AML-193 (cell line): Measurements from ENCODE around the gene GALNS.

Source experiments
- DNase-seq, 2 experiments: peaks; one replicate each; lab custom pipeline; 2025; lab: John Stamatoyannopoulos, UW

GALNS gene

DNA sequence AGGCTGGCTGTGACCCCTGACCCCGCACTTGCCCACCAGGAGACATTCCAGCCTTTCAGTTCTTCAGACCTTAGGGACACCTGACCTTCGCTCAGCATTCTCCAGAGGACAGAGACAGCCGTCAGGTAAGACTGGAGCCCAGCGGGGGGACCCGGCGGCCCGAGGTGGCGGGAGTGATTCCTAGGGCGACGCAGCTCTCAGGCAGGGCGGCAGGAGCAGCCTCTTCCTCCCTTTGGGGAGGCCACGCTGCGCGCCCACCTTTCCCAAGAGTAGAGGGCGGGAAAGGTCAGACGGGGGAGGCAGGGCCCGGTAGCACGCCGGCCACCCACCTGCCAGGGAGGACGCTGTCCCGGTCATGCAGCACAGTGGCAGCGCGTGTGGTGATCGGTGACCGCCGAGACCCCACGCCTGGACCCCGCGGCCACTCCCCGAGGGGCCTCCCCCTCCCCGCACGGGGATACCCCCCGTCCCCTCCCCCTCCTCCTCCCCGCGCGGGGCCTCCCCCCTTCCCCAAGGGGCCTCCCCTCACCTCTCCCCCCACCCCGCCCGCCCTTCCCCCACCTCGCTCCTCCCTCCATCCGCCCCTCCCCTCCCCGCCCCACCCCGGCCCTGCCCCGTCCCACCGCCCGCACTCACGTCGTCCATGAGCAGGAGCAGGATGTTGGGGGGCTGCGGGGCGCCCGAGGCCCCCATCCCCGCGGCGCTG, 472 bp downstream of the GALNS start:
- DNase-seq = no peak

DNA sequence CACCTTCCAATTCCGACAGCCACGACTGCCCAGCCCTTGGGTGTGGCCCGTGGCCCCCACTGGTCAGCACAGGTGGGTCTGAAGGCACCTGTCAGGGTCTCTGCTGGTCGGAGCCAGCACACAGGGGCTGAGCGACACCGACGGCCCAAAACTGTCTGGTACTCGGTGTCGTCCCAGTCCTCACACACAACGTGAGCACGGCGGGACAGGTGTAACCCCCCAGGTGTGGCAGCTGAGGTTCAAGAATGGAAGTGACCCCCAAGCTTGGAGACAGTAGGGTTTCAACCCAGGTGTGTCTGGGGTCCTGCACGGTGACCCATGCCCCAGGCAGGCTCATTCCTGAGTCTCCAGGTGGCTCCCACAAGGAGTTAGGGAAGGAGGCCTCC, 1.0 kb downstream of the GALNS start:
- no peak for DNase-seq

DNA sequence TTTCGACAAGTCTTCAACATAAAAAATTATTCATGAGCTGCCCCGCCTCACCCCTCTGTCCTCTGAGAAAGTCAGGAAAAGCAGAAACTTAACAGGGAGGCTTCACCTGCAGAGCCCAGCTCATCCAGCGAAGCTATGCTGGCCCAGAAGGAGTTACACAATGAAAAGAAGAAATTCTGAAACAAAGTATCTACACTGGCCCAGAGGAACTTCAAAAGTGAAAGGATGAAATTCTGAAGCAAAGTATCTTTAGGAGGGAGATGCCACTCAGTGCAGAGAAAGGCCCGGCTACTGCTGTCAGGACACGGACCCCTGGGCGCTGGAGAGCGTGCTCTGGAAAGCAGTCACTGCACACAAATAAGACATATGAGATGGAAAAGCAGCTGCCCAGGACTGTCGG, 1.6 kb downstream of the GALNS start:
- peak in 1 of 2 experiments; percentile 19 for DNase-seq

DNA sequence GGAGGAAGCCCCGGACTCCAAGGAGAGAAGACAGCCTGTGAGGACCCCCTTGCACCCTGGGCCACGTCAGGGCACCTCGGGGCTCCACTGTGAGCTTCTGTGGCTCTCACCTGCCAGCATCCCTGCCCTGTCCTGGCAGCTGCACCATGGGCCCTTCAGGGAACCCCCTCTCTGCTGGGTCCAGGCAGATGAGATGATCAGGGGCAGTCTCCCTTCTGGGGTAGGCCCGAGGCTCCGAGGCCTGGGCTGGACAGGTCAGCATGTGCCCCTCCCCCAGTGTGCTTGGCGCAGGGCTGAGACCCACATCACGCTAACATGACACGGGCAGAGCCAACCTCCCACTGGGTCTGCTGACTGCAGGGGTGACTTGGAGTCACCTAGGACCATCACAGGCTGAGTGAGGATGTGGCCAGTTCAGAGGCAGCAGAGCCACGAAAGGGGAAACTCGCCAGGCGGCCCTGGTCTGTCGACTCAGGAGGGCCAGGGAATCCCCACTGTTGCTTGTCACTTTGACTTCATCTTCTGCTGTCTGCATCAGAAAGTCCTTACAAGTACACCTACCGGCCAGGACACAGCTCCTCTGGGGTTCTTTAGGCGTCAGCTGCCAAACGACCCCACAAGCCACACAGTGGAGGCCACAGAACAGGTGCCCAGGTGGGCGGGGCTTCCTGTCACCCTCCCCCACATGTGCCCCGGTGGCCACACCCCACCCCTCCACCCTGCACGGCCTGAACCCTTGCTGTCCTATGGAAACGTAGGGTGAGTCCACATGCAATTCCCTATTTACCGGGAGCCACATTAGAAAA, 2.2 kb downstream of the GALNS start:
- DNase-seq = peak in 1 of 2 experiments; percentile 2

DNA sequence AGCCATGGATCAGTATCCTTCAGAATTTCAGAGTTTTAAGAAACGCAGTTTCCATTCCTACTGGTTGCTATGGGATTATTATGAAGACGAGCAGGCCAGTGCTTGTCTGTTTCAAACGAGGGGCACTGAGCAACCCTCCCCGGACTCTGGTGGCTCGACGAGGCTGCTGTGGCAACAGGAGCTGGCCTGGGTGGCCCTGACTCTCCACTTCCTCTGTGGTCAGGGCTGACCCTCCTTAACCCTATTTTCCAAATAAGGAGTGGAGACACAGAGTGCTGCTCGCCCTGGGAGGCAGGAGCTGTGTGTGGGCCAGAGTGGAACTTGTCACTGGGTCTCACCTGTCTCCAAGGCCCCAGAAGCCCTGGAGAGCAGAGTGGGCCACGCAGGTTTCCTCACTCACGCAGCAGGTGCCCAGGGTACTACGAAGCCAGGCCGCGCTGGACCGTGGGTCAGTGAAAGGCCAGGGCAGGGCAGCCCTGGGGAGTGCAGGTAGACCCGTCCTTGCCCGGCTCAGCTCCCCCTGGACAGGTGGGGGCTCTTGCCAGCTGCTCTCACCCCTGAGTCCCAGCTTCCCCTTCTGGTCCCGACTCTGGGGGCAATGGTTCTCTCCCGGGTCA, 3.3 kb downstream of the GALNS start:
- DNase-seq = peak; percentile 67 to 69

DNA sequence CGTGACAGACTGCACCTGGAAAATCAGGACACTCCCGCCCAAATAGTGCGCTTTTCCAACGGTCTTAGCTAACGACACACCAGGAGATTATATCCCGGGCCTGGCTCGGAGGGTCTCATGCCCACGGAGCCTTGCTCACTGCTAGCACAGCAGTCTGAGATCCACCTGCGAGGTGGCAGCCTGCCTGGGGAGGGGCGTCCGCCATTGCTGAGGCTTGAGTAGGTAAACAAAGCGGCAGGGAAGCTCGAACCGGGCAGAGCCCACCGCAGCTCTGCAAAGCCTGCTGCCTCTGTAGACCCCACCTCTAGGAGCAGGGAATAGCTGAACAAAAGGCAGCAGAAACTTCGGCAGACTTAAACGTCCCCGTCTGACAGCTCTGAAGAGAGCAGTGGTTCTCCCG, 5.1 kb downstream of the GALNS start:
- DNase-seq = no peak

DNA sequence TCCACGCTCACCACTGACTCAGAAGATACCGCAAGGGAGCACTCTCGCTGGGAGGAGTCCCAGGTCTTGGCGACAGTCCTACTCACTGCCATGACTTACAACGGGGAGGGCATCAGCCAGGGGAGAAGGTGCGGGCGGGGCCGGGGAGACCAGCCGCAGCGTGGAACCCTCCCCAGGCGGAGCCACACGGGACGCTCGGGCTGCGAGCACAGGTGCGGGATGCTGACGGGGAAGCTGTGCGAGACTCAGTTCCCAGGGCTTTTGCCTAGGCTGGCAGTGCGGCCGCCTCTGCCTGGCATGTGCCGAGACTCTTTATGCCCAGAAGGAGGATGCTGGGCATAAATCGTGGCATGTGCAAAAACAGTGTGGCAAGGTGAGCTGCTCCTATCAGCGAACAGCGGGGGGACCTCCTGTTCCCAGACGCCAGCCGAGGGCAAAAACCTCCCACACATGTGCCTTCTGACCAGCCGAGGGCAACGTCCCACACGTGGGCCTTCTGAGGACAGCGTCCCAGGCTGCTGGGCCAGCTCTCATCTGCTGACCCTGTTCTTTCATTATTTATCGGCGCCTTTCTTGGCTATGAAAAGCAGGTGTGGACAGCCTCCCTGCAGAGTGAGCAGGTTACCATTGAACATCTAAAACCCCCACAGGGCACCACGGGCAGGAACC, 6.1 kb downstream of the GALNS start:
- no peak for DNase-seq

DNA sequence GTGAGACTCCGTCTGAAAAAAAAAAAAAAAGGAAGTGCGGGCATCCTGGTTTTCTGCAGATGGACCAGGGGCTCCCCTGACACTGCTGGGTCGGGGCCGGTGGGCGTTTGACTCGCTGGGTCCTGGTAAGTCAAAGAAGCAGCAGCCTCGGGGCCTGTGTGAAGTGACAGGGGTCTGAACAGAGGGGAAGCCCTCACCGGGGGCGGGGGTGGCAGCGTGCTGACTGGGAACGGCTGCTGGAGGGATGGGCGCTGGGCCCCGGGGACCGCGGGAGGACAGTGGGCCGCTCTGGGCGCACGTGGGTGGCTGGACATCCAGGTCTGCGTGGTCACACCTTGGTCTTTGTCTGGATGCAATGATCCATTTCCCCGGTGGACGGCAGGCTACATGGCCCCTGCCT, 8.2 kb downstream of the GALNS start:
- no peak for DNase-seq

DNA sequence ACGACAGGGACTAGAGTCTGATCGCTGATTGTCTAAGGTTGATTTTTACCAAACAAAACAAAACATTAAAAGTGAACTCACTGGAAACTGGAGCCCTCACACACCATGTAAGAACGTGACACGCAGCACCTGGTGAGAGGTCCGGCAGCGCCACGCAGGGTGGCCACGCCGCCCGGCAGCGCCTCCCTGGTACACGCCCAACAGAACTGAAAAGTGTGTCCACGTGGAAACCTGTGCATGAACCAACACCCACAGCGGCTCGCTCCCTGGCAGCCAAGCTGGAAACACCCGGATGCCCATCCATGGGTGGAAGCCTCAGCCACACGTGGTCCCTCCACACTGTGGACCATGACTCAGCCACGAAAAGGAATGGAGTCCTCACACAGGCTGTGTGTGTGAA, 9.1 kb downstream of the GALNS start:
- DNase-seq = no peak

DNA sequence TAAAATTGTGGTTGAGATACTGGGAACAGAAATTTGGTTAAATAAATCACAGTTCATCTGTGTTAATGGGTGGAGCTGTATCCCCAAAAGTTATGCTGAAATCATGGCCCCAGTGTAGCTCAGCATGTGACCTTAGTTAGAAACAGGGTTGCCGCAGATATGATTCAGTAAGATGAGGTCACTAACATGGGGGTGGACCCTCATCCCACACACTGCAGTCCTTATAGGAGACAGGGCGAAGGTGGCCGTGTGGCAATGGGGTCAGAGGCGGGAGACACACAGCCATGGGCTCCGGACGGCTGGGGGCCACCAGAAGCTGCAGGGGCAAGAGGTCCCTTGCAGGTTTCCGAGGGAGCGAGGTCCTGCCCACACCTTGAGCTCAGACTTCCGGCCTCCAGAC, 10.7 kb downstream of the GALNS start:
- no peak for DNase-seq

DNA sequence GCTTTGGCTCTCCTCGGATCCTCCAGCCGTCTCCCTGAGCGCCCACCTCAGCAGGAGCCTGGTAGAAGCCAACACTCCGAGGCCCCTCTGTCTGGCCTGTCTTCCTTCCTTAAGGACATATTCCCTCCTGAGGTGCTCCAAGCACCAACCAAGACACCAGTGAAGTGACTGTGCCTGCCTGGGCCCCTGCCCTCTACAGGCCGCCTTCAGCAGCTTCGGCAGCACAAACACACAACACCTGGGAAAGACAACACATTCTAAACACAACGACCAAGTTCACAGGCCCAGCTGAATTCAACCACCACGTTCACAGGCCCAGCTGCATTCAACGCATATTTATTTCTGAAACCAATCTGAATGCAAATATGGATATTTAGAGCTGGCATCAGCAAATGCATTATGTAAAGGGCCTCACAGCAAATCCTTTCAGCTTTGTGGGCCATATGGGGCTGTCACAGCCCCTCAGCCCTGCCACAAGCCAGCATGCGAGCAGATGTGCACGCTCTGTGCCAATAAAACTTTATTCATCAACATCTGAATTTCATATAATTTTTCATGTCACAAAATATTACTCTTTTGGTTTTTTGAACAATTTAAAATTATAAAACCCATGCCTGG, 12.2 kb downstream of the GALNS start:
- no peak for DNase-seq

DNA sequence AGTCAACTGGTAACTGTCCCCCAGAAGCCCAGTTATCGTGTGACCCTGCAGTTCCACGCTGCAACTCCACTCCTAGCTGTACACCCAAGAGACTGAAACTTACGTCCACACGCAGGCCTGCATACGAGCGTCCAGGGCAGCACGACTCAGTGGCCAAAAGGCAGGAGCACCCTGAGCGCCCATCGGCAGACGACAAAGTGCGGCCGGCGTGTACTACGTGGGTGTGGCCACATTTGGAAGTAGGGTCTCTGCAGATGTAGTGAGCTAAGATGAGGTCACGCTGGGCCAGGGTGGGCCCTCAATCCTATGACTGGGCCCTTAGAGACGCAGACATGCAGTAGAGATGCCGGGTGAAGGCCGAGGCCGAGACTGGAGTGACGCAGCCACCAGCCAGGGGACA, 13.5 kb downstream of the GALNS start:
- DNase-seq = no peak

DNA sequence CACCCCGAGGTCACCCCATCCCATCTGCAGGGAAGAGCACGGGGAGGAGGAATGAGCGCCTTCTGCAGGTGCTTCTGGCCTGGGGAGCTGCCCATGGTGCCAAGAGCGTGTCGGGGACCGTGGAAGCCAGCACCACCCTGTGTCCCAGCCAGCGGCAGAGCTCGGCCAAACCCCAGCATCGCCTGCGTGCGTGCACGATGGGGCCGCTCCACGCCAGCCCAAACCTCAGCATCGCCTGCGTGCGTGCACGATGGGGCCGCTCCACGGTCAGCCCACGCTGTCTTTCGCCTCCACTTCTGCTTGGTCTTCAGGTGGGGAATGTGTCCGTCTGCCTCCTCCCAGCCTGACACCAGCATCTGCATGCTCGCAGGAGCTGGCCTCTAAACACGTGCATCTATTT, 13.9 kb downstream of the GALNS start:
- DNase-seq = no peak

DNA sequence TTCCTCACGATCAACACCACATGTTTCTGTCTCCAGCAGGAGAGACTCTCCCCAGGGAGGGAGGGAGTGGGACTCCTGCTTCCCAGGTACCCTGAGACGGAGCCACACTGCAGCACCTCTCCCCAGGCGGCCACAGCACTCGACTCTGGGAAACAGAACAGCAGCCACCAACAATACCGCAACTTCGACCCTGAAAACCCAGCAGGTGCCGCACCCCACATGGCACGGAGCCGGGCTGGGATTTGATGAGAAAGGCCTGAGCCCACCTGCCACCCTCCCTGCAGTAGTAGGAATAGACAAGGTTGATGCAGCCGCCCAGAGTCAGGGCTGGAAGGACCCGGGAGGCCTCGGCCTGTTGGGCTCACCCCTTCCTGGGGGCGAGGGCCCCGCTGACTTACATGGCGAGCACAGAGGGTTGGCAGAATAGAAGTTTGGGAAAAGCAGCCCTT, 14.4 kb downstream of the GALNS start:
- DNase-seq = no peak

DNA sequence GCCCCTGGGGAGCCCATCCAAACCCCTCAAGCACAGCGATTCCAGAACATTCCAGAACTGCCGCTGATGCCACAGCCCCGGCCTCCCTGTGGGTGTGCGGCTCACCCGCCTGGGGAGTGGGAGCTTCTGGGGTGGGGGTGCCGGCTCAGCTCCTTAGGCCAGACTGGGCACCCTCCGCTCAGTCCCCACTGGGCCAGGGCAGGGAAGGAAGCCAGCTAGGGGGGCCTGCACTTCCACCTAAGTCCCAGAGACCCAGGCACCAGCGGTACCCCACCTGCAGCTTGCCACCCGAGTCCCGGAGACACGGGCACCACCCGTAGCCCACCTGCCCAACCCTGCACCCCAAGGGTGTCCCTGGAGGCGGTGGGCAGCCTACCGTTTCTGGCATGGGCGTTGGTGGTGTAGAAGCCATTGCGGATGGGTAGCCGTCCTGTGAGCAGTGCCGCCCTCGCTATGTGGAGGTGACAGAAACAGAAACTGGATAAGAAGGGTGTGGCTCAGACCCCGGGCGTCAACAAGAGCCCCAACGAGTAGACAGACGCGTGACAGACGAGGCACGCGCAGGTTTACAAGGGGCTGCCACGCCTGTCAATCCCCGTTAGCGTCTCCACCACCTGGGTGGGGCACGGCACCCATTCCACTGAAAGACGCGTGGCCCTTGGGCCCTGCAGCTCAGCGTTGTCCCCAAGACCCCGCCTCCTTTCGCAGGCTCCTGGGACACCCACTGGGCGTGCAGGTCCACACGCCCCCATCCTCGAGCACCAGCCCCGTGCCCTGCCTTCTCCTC, 15.0 kb downstream of the GALNS start:
- no peak for DNase-seq

DNA sequence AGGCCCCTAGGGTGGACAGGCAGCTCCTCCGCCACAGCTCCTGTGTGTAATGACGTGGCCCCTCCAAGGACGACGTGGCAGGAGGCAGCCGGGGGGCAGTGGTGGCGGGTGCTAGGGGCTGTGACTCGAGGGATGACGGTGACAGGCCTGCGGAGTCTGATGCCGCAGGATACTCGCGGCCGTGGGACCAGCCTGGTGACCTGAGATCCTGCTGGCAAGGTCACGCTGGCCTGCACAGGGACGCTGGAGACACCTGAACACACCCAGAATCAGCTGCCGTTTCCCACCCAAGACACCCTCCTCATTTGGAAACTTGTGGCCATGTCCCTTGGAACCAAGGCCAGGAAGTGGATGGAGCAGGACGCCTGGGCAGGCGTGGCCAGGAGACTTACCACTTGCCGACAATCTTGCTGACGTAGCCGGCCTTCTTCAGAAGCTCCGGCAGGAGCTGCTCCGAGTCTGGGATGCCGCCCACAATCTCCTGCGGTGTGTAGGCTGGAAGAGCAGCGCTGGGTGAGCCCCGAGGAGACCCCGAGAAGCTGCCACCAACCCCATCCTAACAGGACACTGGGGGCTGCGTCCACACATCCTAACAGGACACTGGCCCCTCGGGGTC, 16.0 kb downstream of the GALNS start:
- DNase-seq = no peak

DNA sequence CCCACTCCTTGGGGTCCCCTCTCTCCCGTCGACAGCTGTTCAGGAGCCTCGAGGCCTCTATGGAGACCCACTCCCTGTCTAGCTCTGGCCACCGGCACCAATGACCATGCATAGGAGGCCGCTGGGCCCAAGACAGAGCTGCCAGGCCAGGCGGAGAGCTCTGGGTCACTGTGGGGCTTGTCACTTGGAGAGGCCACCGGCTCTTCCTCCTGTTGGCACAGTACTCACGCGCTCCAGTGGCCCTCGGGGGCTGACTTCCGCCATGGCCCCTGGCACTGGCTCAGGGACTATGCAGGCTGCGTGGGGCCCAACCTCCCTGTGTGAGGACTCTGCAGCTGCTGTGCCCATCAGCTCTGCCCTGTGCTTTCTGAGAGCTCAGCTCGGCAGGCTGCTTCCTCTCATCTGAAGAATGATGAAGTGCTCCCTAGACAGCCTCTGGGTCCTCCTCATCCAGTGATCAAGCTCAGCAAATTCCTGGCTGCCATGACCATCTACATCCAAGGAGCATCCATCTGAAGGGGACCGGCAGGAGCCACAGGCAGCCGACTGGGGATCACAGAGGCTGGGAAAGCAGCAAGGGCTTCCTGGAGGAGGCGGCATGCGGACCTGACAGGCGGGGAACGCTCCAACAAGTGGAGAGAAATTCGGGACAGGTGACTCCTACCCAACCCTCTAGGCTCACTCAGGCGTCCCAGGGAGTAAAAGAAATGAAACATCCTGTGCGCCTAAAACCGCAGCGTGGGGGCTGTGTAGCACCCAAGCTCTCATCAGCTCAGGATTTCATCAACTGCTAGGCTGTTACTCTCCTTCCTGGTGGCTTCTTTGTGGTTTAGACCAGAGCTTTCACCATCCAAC, 16.8 kb downstream of the GALNS start:
- DNase-seq = peak; percentile 81 to 82

DNA sequence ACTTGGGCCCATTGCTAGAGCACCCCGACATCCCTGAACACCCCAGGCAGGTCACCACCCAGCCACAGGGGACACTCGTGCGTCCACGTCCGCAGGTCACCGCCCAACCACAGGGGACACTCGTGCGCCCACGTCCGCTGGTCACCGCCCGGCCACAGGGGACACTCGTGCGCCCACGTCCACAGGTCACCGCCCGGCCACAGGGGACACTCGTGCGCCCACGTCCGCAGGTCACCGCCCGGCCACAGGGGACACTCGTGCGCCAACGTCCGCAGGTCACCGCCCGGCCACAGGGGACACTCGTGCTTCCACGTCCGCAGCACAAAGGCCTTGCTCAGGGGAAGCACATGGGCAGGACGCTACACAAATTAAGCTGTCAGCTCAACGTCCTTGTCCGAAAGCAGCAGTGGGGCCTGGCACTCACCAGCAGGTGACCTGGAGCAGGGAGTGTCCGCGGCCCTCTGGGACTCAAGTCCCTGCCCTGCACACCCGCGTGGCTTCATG, 17.7 kb downstream of the GALNS start:
- no peak for DNase-seq

DNA sequence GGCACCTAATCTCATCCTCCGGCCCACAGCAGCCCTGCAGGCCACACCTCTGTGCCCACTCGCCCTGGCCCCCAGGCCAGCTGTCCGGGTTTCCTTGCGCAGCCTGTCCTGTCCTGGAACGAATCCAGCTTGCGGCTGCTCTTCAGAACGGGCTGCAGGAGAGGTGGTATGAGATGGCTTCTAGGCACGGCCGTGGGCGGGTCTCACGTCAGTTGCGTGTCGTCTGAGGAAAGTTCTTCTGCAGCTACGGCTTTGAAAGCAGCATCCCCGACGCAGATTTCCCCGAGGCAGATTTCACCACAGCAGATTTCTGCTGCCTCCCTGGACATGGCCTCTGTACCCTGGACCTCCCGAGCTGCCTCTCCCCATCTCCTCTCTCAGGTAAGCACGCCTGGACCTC, 18.2 kb downstream of the GALNS start:
- no peak for DNase-seq

DNA sequence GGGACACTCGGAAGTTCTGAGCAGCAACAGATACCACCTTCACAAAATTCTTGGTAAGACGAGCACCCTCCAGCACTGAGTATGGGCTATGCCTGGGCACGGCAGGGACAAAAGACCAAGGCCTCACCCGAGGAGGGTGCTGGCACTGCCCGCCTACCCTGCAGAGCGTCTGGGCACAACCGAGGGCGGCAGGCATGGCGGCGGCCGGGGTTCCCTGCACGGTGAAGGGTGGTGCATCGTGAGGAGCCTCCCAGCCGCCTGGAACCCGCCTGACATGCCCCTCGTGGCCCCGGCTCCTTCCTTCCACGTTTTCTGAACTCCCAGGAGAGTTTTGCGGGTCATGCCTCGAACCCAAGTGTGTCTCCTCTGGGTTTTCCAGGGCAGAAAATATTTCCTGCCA, 18.9 kb downstream of the GALNS start:
- DNase-seq = no peak
